Measurements from ENCODE around the gene SARDH.

Gene SARDH

DNA sequence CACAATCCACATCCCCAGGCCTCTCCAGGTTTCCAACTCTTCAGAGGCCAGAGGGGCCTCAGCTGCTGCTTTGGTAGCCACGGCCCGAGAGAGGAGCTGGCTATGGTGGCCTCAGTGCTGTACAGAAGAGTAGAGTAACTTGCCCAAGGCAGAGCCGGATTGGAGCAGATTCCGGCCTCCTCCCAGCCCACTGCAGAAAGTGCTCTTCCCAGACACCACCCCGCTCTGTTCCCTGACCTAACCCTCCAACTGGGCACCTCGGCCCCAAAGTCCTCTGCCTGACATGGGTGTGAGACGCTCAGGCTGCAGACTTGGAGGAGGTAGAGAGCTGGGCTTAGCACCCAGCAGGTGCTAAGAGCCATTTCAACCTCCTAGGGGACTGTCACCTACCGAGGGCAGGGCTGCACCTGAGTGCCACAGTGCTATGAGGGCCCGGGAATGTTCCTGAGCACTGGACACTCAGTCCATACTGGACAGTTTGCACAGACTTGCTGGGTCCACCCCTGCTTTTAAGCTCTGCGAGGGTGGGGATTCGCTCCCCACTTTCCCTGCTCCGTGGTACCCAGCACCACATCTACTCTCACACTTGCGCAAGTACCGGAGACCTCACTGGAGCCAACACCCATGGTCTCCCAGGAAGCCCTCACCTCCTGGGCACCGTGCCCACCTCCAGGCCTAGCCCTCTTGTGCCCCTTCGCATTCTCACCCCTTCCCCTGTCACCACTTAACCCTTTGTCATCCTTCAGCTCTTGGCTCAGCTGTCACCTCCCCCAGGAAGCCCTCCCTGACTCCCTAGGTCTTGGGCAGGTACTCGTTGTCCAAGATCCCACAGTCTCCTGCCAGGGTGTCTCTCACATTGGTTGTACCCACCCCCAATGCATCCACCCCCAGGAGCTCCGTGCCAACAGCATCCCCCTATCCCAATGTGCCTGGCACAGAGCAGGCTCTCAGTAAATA, 52.2 kb downstream of the SARDH start:
- Histone ChIP-seq H2AFZ (ENCODE audit: low read length) (no peak overlapping the region), H3K36me3 (ENCODE audit: insufficient read depth, low read length) (no peaks in the 10 kb centered on the region), H3K4me1 (ENCODE audit: insufficient read depth, low read length, poor library complexity, severe bottlenecking) (peaks cover 9% of the 10 kb centered on the region), H3K9me3 (ENCODE audit: insufficient read depth, low read depth, low read length) (no peaks in the 10 kb centered on the region), H3F3A (ENCODE audit: low read depth) (no peaks in the 10 kb centered on the region), H3K4me3 (ENCODE audit: low read length, poor library complexity, severe bottlenecking) (no peak overlapping the region), H3K9ac (ENCODE audit: low read depth, low read length, poor library complexity, severe bottlenecking) (no peak overlapping the region), H3K9me2 (replicated peaks; ENCODE audit: low read depth, low read length) (no peaks in the 10 kb centered on the region), H3K79me2 (ENCODE audit: insufficient read depth, low read length) (no peaks in the 10 kb centered on the region), H3K27me3 (ENCODE audit: insufficient read depth, low read length, poor library complexity, severe bottlenecking) (no peaks in the 10 kb centered on the region), H4K20me1 (ENCODE audit: insufficient read depth, low read length, poor library complexity, severe bottlenecking) (no peaks in the 10 kb centered on the region), H3K4me2 (ENCODE audit: low read depth, low read length, poor library complexity, severe bottlenecking) (no peak overlapping the region)
- TF ChIP-seq EZH2phosphoT487 (IDR thresholded peaks at IDR 0.05; ENCODE audit: borderline replicate concordance) = no peak

DNA sequence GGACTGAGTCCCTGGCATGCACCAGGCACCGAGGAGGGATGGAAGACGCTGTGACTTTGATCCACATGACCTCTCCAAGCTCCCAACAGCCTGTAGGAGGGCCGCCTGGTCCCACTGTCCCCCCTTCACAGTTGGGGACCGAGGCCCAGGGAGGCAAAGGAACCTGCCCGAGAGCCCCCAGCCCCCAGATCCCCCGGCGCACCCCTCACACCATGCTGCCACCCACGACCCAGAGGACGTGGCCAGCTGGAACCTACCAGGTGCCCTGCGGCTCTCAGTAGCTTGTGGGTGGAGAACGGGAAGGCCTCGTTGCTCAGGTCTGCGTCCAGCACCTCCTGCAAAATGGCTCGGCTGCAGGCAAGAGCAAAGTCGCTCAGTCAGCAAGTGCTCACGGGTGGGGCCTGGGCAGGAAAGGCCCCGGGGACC, 53.2 kb downstream of the SARDH start:
- Histone ChIP-seq H3K9me2 (replicated peaks; ENCODE audit: low read depth, low read length) (no peaks in the 10 kb centered on the region), H3K4me3 (ENCODE audit: low read length, poor library complexity, severe bottlenecking) (no peak overlapping the region), H3K9ac (ENCODE audit: low read depth, low read length, poor library complexity, severe bottlenecking) (no peak overlapping the region), H3K79me2 (ENCODE audit: insufficient read depth, low read length) (no peaks in the 10 kb centered on the region), H3K36me3 (ENCODE audit: insufficient read depth, low read length) (no peaks in the 10 kb centered on the region), H3K27me3 (ENCODE audit: insufficient read depth, low read length, poor library complexity, severe bottlenecking) (no peaks in the 10 kb centered on the region), H3K4me1 (ENCODE audit: insufficient read depth, low read length, poor library complexity, severe bottlenecking) (peaks cover 9% of the 10 kb centered on the region), H3F3A (ENCODE audit: low read depth) (no peaks in the 10 kb centered on the region), H3K4me2 (ENCODE audit: low read depth, low read length, poor library complexity, severe bottlenecking) (no peak overlapping the region), H4K20me1 (ENCODE audit: insufficient read depth, low read length, poor library complexity, severe bottlenecking) (no peaks in the 10 kb centered on the region), H2AFZ (ENCODE audit: low read length) (no peak overlapping the region), H3K9me3 (ENCODE audit: insufficient read depth, low read depth, low read length) (no peaks in the 10 kb centered on the region)
- no peak for TF ChIP-seq EZH2phosphoT487 (IDR thresholded peaks at IDR 0.05; ENCODE audit: borderline replicate concordance)
- TF ChIP-seq CTCF (conservative IDR thresholded peaks at IDR 0.05; ENCODE audit: low read length) = no peak

DNA sequence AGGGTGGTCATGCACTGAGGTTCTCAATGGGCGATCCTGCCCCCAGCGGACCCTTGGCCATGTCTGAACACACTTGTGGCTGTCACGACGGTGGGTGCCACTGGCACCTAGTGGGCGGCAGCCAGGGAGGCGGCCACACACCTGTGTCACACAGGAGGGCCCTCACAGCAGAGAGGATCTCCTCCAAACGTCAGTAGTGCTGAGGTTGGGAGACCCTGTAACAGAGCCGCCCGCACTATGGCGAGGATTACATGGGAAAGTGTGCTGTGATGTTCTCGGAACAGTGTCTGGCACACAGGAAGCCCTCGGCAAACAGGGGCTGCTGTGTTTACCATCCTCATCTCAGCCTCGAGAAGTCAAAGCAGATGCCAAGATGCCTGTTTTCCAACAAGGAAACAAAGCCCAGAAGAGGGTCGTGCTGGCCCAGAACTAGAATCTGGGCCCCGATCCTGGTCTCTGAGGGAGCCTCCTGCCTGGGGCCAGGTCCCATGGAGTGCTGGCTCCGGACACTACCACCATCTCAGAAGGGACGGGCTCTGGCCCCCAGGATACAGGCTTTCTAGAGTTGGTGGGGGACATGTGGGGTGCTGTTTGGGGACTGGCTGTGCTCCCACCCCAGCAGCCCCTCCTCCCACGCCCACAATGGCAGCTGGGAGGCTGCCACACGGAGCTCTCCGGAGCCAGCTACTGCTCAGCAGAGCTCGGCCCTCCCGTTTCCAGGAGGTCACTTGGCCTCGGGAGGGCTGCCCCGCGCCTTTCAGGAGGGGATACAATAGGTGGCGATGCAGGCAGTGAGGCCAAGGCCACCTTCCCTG, 53.8 kb downstream of the SARDH start:
- H4K20me1 ChIP-seq (ENCODE audit: insufficient read depth, low read length, poor library complexity, severe bottlenecking) = no peaks in the 10 kb centered on the region

More for the DNA sequence above, 53.8 kb downstream of the SARDH start:
- no peak overlapping the region for H3K4me2 ChIP-seq (ENCODE audit: low read depth, low read length, poor library complexity, severe bottlenecking)
- no peak for TF ChIP-seq CTCF (conservative IDR thresholded peaks at IDR 0.05; ENCODE audit: low read length)
- no peak for TF ChIP-seq EZH2phosphoT487 (IDR thresholded peaks at IDR 0.05; ENCODE audit: borderline replicate concordance)
- no peaks in the 10 kb centered on the region for H3K36me3 ChIP-seq (ENCODE audit: insufficient read depth, low read length)
- no peaks in the 10 kb centered on the region for H3K79me2 ChIP-seq (ENCODE audit: insufficient read depth, low read length)
- H3K9me3 ChIP-seq (ENCODE audit: insufficient read depth, low read depth, low read length) = no peaks in the 10 kb centered on the region
- H3K4me1 ChIP-seq (ENCODE audit: insufficient read depth, low read length, poor library complexity, severe bottlenecking) = peaks cover 9% of the 10 kb centered on the region
- H3F3A ChIP-seq (ENCODE audit: low read depth) = no peaks in the 10 kb centered on the region
- no peak overlapping the region for H3K9ac ChIP-seq (ENCODE audit: low read depth, low read length, poor library complexity, severe bottlenecking)
- no peaks in the 10 kb centered on the region for H3K9me2 ChIP-seq (replicated peaks; ENCODE audit: low read depth, low read length)
- H3K27me3 ChIP-seq (ENCODE audit: insufficient read depth, low read length, poor library complexity, severe bottlenecking) = no peaks in the 10 kb centered on the region
- H2AFZ ChIP-seq (ENCODE audit: low read length) = no peak overlapping the region
- no peak overlapping the region for H3K4me3 ChIP-seq (ENCODE audit: low read length, poor library complexity, severe bottlenecking)
